ENCODE data around the gene MPP2.

The MPP2 gene

DNA sequence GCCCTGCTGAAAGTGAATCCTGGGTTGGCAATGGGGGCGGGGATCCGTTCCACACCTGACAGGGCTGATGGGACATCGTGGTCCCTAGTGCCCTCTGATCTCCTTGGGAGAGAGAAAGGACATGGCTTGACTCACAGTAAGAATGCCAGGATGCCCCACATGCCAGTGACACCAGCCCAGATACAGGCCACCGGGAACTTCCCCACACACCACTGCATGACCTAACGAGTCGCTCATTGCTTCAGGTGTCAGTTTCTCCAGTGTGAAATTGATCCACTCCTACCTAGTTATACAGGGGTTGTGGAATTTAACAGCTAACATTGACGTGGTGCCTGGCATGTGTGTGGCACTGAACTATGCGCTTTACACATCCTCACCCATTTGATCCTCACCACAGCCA is 52.8 kb downstream of the MPP2 start:
- H3K4me2 ChIP-seq (ENCODE audit: low read depth, low read length, poor library complexity, severe bottlenecking): no peak overlapping the region
- H3F3A ChIP-seq (ENCODE audit: low read depth): no peaks in the 10 kb centered on the region
- H3K79me2 ChIP-seq (ENCODE audit: insufficient read depth, low read length): no peaks in the 10 kb centered on the region
- H3K36me3 ChIP-seq (ENCODE audit: insufficient read depth, low read length): no peaks in the 10 kb centered on the region
- H3K9me2 ChIP-seq (replicated peaks; ENCODE audit: low read depth, low read length): no peaks in the 10 kb centered on the region
- no peak overlapping the region for H3K9ac ChIP-seq (ENCODE audit: low read depth, low read length, poor library complexity, severe bottlenecking)
- H3K4me1 ChIP-seq (ENCODE audit: insufficient read depth, low read length, poor library complexity, severe bottlenecking): no peaks in the 10 kb centered on the region
- no peak overlapping the region for H2AFZ ChIP-seq (ENCODE audit: low read length)
- H4K20me1 ChIP-seq (ENCODE audit: insufficient read depth, low read length, poor library complexity, severe bottlenecking): no peaks in the 10 kb centered on the region
- TF ChIP-seq CTCF (conservative IDR thresholded peaks at IDR 0.05; ENCODE audit: low read length): no peak
- TF ChIP-seq EZH2phosphoT487 (IDR thresholded peaks at IDR 0.05; ENCODE audit: borderline replicate concordance): no peak
- H3K9me3 ChIP-seq (ENCODE audit: insufficient read depth, low read depth, low read length): no peaks in the 10 kb centered on the region
- H3K27me3 ChIP-seq (ENCODE audit: insufficient read depth, low read length, poor library complexity, severe bottlenecking): no peaks in the 10 kb centered on the region
- no peak overlapping the region for H3K4me3 ChIP-seq (ENCODE audit: low read length, poor library complexity, severe bottlenecking)

GRCh38 chr17:43853546-43853945 is 53.8 kb downstream of the MPP2 start:
- H3K36me3 ChIP-seq (ENCODE audit: insufficient read depth, low read length): no peaks in the 10 kb centered on the region
- TF ChIP-seq CTCF (conservative IDR thresholded peaks at IDR 0.05; ENCODE audit: low read length) (no peak), EZH2phosphoT487 (IDR thresholded peaks at IDR 0.05; ENCODE audit: borderline replicate concordance) (no peak)

DNA sequence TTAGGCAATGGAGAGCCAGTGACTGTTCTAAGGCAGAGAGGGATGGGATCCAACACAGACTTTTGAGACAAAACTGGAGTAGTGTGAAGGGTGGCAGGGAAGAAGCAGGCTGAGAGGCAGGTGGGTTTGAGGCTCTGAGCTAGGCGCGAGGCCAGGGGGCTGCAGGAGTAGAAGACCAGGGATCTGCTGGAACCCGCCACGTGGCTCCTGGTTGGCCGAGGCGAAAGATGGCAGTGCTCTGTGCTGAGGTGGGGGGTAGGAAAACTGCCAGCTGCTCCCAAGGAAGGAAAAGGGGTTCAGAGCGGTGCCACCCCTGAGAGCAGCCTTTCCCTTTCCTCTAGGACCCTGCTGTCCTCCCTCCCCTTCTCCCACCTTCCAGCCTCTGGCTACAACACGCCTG is 54.8 kb downstream of the MPP2 start:
- H3K36me3 ChIP-seq (ENCODE audit: insufficient read depth, low read length): no peaks in the 10 kb centered on the region
- H3K9ac ChIP-seq (ENCODE audit: low read depth, low read length, poor library complexity, severe bottlenecking): no peak overlapping the region
- H3K79me2 ChIP-seq (ENCODE audit: insufficient read depth, low read length): no peaks in the 10 kb centered on the region
- H3K27me3 ChIP-seq (ENCODE audit: insufficient read depth, low read length, poor library complexity, severe bottlenecking): no peaks in the 10 kb centered on the region
- TF ChIP-seq CTCF (conservative IDR thresholded peaks at IDR 0.05; ENCODE audit: low read length) (no peak), EZH2phosphoT487 (IDR thresholded peaks at IDR 0.05; ENCODE audit: borderline replicate concordance) (no peak)
- H3K4me2 ChIP-seq (ENCODE audit: low read depth, low read length, poor library complexity, severe bottlenecking): no peak overlapping the region
- no peak overlapping the region for H3K4me3 ChIP-seq (ENCODE audit: low read length, poor library complexity, severe bottlenecking)
- no peak overlapping the region for H2AFZ ChIP-seq (ENCODE audit: low read length)
- no peaks in the 10 kb centered on the region for H3K9me2 ChIP-seq (replicated peaks; ENCODE audit: low read depth, low read length)
- H3F3A ChIP-seq (ENCODE audit: low read depth): no peaks in the 10 kb centered on the region
- no peaks in the 10 kb centered on the region for H4K20me1 ChIP-seq (ENCODE audit: insufficient read depth, low read length, poor library complexity, severe bottlenecking)
- no peaks in the 10 kb centered on the region for H3K9me3 ChIP-seq (ENCODE audit: insufficient read depth, low read depth, low read length)
- no peaks in the 10 kb centered on the region for H3K4me1 ChIP-seq (ENCODE audit: insufficient read depth, low read length, poor library complexity, severe bottlenecking)

More at GRCh38 chr17:43853546-43853945, 53.8 kb downstream of the MPP2 start:
- H3K9me3 ChIP-seq (ENCODE audit: insufficient read depth, low read depth, low read length): no peaks in the 10 kb centered on the region
- H3K4me1 ChIP-seq (ENCODE audit: insufficient read depth, low read length, poor library complexity, severe bottlenecking): no peaks in the 10 kb centered on the region
- no peaks in the 10 kb centered on the region for H3K9me2 ChIP-seq (replicated peaks; ENCODE audit: low read depth, low read length)
- H3F3A ChIP-seq (ENCODE audit: low read depth): no peaks in the 10 kb centered on the region
- no peaks in the 10 kb centered on the region for H3K27me3 ChIP-seq (ENCODE audit: insufficient read depth, low read length, poor library complexity, severe bottlenecking)
- H3K9ac ChIP-seq (ENCODE audit: low read depth, low read length, poor library complexity, severe bottlenecking): no peak overlapping the region
- H3K4me2 ChIP-seq (ENCODE audit: low read depth, low read length, poor library complexity, severe bottlenecking): no peak overlapping the region
- H3K4me3 ChIP-seq (ENCODE audit: low read length, poor library complexity, severe bottlenecking): no peak overlapping the region
- H4K20me1 ChIP-seq (ENCODE audit: insufficient read depth, low read length, poor library complexity, severe bottlenecking): no peaks in the 10 kb centered on the region
- H3K79me2 ChIP-seq (ENCODE audit: insufficient read depth, low read length): no peaks in the 10 kb centered on the region
- no peak overlapping the region for H2AFZ ChIP-seq (ENCODE audit: low read length)

Measured in Loucy (cell line).